Astrocyte (in vitro differentiated cells and primary cell): ENCODE results near the gene EFCC1. TPM values are rescaled to one million over a fixed set of nuclear protein-coding genes. Genes with fewer than 3 reads are reported as not detected.

Experiments
- DNase-seq: peaks from one replicate; pipeline ENCODE4 v3.0.0-alpha.2; 2010; ENCODE audit warnings: low read depth
- FAIRE-seq: peaks from 2 replicates; lab custom pipeline; 2011; peaks lifted over from hg19 to GRCh38; lab: Jason Lieb, UNC
- H2AFZ ChIP-seq: 2 replicates; pipeline ENCODE4 v1.6.0; 2012; ENCODE audit warnings: low read depth, low read length, inconsistent platforms
- H3K27ac ChIP-seq: 2 replicates; pipeline ENCODE4 v1.5.1; 2011; ENCODE audit warnings: low read depth, low read length, inconsistent platforms
- H3K27me3 ChIP-seq: 2 replicates; pipeline ENCODE4 v1.6.0; 2011; ENCODE audit warnings: low read length, inconsistent platforms; ENCODE audit not compliant: insufficient read depth
- H3K36me3 ChIP-seq: 2 replicates; pipeline ENCODE4 v1.5.1; 2011; ENCODE audit warnings: low read length, inconsistent platforms; ENCODE audit not compliant: insufficient read depth
- H3K4me1 ChIP-seq: 2 replicates; pipeline ENCODE4 v1.5.1; 2011; ENCODE audit warnings: low read length, inconsistent platforms; ENCODE audit not compliant: insufficient read depth
- H3K4me2 ChIP-seq: 2 replicates; pipeline ENCODE4 v1.6.0; 2012; ENCODE audit warnings: low read length, inconsistent platforms
- H3K4me3 ChIP-seq: 2 replicates; pipeline ENCODE4 v1.5.1; 2011; ENCODE audit warnings: low read depth, mild to moderate bottlenecking, low read length, inconsistent platforms; ENCODE audit not compliant: insufficient read depth
- H3K79me2 ChIP-seq: 2 replicates; pipeline ENCODE4 v1.6.0; 2012; ENCODE audit warnings: mild to moderate bottlenecking, low read length, inconsistent platforms; ENCODE audit not compliant: insufficient read depth
- H3K9ac ChIP-seq: 2 replicates; pipeline ENCODE4 v1.6.0; 2012; ENCODE audit warnings: mild to moderate bottlenecking, low read length, inconsistent platforms
- H3K9me3 ChIP-seq: 2 replicates; pipeline ENCODE4 v1.5.1; 2012; ENCODE audit warnings: low read depth, mild to moderate bottlenecking, low read length, inconsistent platforms; ENCODE audit not compliant: insufficient read depth
- H4K20me1 ChIP-seq: 2 replicates; pipeline ENCODE4 v1.6.0; 2012; ENCODE audit warnings: low read length, inconsistent platforms; ENCODE audit not compliant: insufficient read depth
- H3K27ac Mint-ChIP-seq: one replicate; pipeline ENCODE4 v1.8.0; 2021; ENCODE audit warnings: mild to moderate bottlenecking, mixed read lengths; ENCODE audit not compliant: unreplicated experiment
- H3K27me3 Mint-ChIP-seq: one replicate; pipeline ENCODE4 v1.8.0; 2021; ENCODE audit warnings: low read depth, mixed read lengths; ENCODE audit not compliant: unreplicated experiment
- H3K36me3 Mint-ChIP-seq: one replicate; pipeline ENCODE4 v1.8.0; 2021; ENCODE audit warnings: low read depth, mixed read lengths; ENCODE audit not compliant: unreplicated experiment
- H3K4me1 Mint-ChIP-seq: one replicate; pipeline ENCODE4 v1.8.0; 2021; ENCODE audit warnings: low read depth, mixed read lengths; ENCODE audit not compliant: unreplicated experiment
- H3K4me3 Mint-ChIP-seq: one replicate; pipeline ENCODE4 v1.8.0; 2021; ENCODE audit warnings: mild to moderate bottlenecking, moderate library complexity, mixed read lengths; ENCODE audit not compliant: unreplicated experiment
- H3K9me3 Mint-ChIP-seq: one replicate; pipeline ENCODE4 v1.8.0; 2021; ENCODE audit warnings: mild to moderate bottlenecking, mixed read lengths; ENCODE audit not compliant: unreplicated experiment
- EZH2 ChIP-seq: IDR thresholded peaks from 2 replicates; pipeline ENCODE4 v1.6.1; 2012; ENCODE audit warnings: mild to moderate bottlenecking, low read length, inconsistent platforms; ENCODE audit not compliant: insufficient read depth
- total RNA-seq: library from RNA; stranded (reverse); gene quantifications from 2 replicates; pipeline ENCODE4 v1.2.1, GENCODE V29; 2021
- TF ChIP-seq, protein P1 (sequence below): IDR thresholded peaks from 2 replicates; pipeline ENCODE4 v1.5.1; 2011; ENCODE audit warnings: low read depth, mild to moderate bottlenecking, inconsistent platforms, low read length, moderate library complexity; ENCODE audit not compliant: insufficient read depth

The EFCC1 gene
- total RNA-seq, 1 donor from 2014 or later: not detected

DNA sequence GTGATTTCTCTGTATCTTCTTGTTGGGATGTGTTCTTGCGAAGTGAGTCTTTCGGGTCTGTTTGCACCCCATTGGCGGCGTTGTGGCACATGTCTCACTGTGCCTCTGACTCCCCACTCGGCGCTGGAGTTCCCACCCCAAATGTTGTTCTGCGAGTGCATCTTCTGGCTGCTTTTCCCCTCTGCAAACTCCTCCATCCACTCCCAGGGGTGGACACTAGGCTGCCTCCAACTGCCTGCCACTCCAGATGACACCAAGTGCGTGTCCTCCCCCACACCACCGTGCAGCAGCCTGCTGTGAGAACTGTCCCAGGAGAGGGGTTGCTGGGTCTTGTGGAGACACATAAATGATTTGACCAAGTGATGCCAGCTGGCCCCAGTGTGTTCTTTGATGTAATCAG, 17.6 kb downstream of the EFCC1 start:
- no peaks in the 10 kb centered on the region for H4K20me1 ChIP-seq
- TF ChIP-seq, protein P1, sequence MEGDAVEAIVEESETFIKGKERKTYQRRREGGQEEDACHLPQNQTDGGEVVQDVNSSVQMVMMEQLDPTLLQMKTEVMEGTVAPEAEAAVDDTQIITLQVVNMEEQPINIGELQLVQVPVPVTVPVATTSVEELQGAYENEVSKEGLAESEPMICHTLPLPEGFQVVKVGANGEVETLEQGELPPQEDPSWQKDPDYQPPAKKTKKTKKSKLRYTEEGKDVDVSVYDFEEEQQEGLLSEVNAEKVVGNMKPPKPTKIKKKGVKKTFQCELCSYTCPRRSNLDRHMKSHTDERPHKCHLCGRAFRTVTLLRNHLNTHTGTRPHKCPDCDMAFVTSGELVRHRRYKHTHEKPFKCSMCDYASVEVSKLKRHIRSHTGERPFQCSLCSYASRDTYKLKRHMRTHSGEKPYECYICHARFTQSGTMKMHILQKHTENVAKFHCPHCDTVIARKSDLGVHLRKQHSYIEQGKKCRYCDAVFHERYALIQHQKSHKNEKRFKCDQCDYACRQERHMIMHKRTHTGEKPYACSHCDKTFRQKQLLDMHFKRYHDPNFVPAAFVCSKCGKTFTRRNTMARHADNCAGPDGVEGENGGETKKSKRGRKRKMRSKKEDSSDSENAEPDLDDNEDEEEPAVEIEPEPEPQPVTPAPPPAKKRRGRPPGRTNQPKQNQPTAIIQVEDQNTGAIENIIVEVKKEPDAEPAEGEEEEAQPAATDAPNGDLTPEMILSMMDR: no peak
- no peak for TF ChIP-seq EZH2
- no peak for FAIRE-seq

DNA sequence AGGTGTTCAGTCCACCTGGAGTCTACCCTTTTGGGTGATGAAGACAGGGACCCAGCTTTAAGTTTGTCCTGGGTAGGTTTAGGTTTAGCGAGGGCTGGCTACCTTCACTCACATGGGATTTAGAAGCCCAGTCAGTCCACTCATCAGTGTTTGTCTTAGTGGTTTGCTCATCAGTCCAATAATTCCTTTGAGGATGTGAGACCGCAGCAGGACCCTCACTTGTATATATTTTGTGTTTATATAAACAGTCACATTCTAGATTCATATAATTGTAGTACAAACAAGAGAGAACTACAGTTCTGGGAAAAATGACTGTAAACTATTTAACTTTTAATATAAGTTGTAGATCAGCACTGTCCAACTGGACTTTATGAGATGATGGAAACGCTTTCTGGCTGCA, 18.2 kb downstream of the EFCC1 start:
- Histone ChIP-seq H4K20me1 (no peaks in the 10 kb centered on the region), H3K9me3 (no peaks in the 10 kb centered on the region), H3K4me3 (no peak overlapping the region), H3K4me1 (peaks cover 5% of the 10 kb centered on the region), H3K27ac (no peak overlapping the region), H3K9ac (no peak overlapping the region), H3K36me3 (no peaks in the 10 kb centered on the region), H3K4me2 (no peak overlapping the region), H3K79me2 (no peaks in the 10 kb centered on the region), H3K27me3 (peaks cover 5% of the 10 kb centered on the region), H2AFZ (no peak overlapping the region)
- Mint-ChIP-seq H3K4me1 (peaks cover 14% of the 10 kb centered on the region), H3K4me3 (no peak overlapping the region), H3K27ac (no peak overlapping the region), H3K36me3 (peaks cover 3% of the 10 kb centered on the region), H3K9me3 (peaks cover 3% of the 10 kb centered on the region), H3K27me3 (peaks cover 4% of the 10 kb centered on the region)
- FAIRE-seq (no peak), DNase-seq (no peak)
- TF ChIP-seq, protein P1: no peak
- no peak for TF ChIP-seq EZH2

More for the DNA sequence above, 17.6 kb downstream of the EFCC1 start:
- Mint-ChIP-seq H3K4me3 (no peak overlapping the region), H3K4me1 (peaks cover 14% of the 10 kb centered on the region), H3K9me3 (peaks cover 3% of the 10 kb centered on the region), H3K27me3 (peaks cover 4% of the 10 kb centered on the region), H3K36me3 (peaks cover 3% of the 10 kb centered on the region), H3K27ac (no peak overlapping the region)
- H3K4me3 ChIP-seq: no peak overlapping the region
- no peak overlapping the region for H2AFZ ChIP-seq
- no peaks in the 10 kb centered on the region for H3K9me3 ChIP-seq
- peaks cover 5% of the 10 kb centered on the region for H3K27me3 ChIP-seq
- H3K27ac ChIP-seq: no peak overlapping the region
- peaks cover 5% of the 10 kb centered on the region for H3K4me1 ChIP-seq
- H3K36me3 ChIP-seq: no peaks in the 10 kb centered on the region
- DNase-seq: no peak
- H3K4me2 ChIP-seq: no peak overlapping the region
- H3K9ac ChIP-seq: no peak overlapping the region
- H3K79me2 ChIP-seq: no peaks in the 10 kb centered on the region

DNA sequence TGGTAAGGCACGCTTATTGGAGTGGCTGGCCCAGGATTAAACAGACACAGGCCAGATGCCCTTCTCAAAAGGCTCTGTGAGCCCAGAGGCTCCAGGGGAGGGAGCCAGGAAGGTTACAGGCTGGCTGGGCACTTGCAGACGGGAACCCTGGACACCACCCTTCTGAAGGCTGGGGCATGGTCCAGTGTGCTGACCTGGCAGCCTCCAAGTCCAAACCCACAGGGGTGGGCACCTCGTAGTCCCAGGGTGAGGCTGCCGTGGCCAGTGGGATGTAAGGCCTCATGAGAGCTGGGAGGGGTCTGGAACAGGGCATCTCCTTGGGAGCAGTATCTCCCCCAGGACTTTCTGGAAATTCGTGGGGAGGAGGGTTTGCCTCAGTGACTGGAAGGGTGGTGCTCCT, 19.6 kb downstream of the EFCC1 start:
- Histone ChIP-seq H3K4me3 (no peak overlapping the region), H3K79me2 (no peaks in the 10 kb centered on the region), H3K9ac (no peak overlapping the region), H3K4me2 (peak overlapping the region; percentile 18), H3K27me3 (peaks cover 8% of the 10 kb centered on the region), H4K20me1 (no peaks in the 10 kb centered on the region), H3K4me1 (peaks cover 5% of the 10 kb centered on the region), H3K27ac (no peak overlapping the region), H2AFZ (no peak overlapping the region), H3K9me3 (no peaks in the 10 kb centered on the region), H3K36me3 (no peaks in the 10 kb centered on the region)
- Mint-ChIP-seq H3K4me3 (no peak overlapping the region), H3K27me3 (peaks cover 15% of the 10 kb centered on the region), H3K9me3 (peaks cover 5% of the 10 kb centered on the region), H3K36me3 (peaks cover 3% of the 10 kb centered on the region), H3K4me1 (peaks cover 10% of the 10 kb centered on the region), H3K27ac (no peak overlapping the region)
- no peak for FAIRE-seq
- no peak for TF ChIP-seq EZH2
- no peak for DNase-seq
